ENCODE data around the gene ARFGEF3.

The ARFGEF3 gene

GRCh38 chr6:138230221-138230620 is 68.5 kb downstream of the ARFGEF3 start:
- POLR2A ChIA-PET, result no interaction called here
- no peak for TF ChIP-seq ZNF658 (tag by site-specific recombination; IDR thresholded peaks at IDR 0.05)
- no peak for TF ChIP-seq ZNF830 (tag by site-specific recombination; IDR thresholded peaks at IDR 0.05; ENCODE audit: low read depth)
- no peak for TF ChIP-seq ZBTB20 (tag by site-specific recombination; IDR thresholded peaks at IDR 0.05)
- no peak for TF ChIP-seq ZNF248 (tag by site-specific recombination; IDR thresholded peaks at IDR 0.05)
- TF ChIP-seq ZNF10 (tag by site-specific recombination; IDR thresholded peaks at IDR 0.05), result no peak
- no peak for TF ChIP-seq YY2 (tag by site-specific recombination; IDR thresholded peaks at IDR 0.05)
- TF ChIP-seq ZNF391 (tag by site-specific recombination; IDR thresholded peaks at IDR 0.05; ENCODE audit: borderline replicate concordance, low read depth), result no peak
- TF ChIP-seq ZNF596 (tag by site-specific recombination; IDR thresholded peaks at IDR 0.05), result no peak
- no peak for TF ChIP-seq IKZF3 (tag by site-specific recombination; IDR thresholded peaks at IDR 0.05)
- H3K4me1 ChIP-seq (ENCODE audit: control insufficient read depth, insufficient read depth, low read length), result peaks cover 15% of the 10 kb centered on the region

DNA sequence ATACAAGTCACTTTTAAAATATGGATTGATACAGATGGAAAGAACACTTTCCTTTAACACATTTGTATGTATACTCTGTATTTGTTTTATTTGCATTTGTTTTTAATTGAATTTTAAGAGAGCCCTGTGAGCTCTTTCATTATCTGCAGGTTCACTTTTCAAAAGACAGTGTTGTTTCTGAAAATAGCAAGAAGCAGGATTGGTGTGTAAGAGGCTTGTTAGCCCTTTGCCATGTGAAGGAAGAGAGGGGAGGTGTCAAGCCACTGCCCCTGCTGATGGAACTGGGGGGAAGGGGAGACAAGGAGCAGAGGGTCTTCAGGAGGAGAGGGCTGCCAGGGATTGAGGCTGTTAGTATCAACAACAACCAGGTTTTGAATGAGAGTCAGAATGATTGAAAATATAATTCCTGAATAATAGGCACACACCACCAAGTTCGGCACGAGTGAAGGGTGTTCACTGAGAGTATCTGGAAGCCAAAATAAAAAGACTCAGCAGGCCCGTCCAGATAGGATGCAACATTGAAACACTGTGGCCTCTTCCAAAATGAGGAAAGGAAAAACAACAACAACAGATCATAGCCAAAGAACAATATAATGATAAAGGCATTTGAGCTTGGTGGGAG is 69.1 kb downstream of the ARFGEF3 start:
- Histone ChIP-seq H3K9me3 (ENCODE audit: control insufficient read depth, insufficient read depth, low read depth, low read length) (no peaks in the 10 kb centered on the region), H3K27ac (ENCODE audit: extremely low read depth, low read depth, low read length) (no peak overlapping the region), H3K36me3 (ENCODE audit: control insufficient read depth in 2 of 2, insufficient read depth in 1 of 2, low read length in 2 of 2) (no peaks in the 10 kb centered on the region), H3K4me1 (ENCODE audit: control insufficient read depth, insufficient read depth, low read length) (peaks cover 15% of the 10 kb centered on the region), H3K4me3 (ENCODE audit: low read depth, low read length) (no peak overlapping the region)
- ChIA-PET POLR2A (no interaction called here), CTCF (interaction anchor here (1.6 kb wide), 1 partner anchor 19 kb away, joined by 6 read pairs; no protein-coding TSS in a partner anchor)
- TF ChIP-seq YY1 (tag by site-specific recombination; IDR thresholded peaks at IDR 0.05) (no peak), ZBTB10 (tag by site-specific recombination; IDR thresholded peaks at IDR 0.05) (no peak), HOXA7 (CRISPR knock-in tag; IDR thresholded peaks at IDR 0.05; ENCODE audit: borderline replicate concordance) (no peak), ZNF2 (tag by site-specific recombination; IDR thresholded peaks at IDR 0.05) (no peak), ZNF707 (tag by site-specific recombination; IDR thresholded peaks at IDR 0.05) (no peak), ZNF394 (tag by site-specific recombination; IDR thresholded peaks at IDR 0.05; ENCODE audit: borderline replicate concordance) (no peak), ZNF341 (tag by site-specific recombination; IDR thresholded peaks at IDR 0.05; ENCODE audit: low read depth) (no peak), GLI4 (tag by site-specific recombination; IDR thresholded peaks at IDR 0.05) (no peak), ZNF529 (tag by site-specific recombination; IDR thresholded peaks at IDR 0.05; ENCODE audit: insufficient replicate concordance) (no peak), ZNF23 (tag by site-specific recombination; IDR thresholded peaks at IDR 0.05; ENCODE audit: borderline replicate concordance) (no peak), ZNF391 (tag by site-specific recombination; IDR thresholded peaks at IDR 0.05; ENCODE audit: borderline replicate concordance, low read depth) (no peak), ZNF239 (tag by site-specific recombination; IDR thresholded peaks at IDR 0.05) (no peak), GFI1B (tag by site-specific recombination; IDR thresholded peaks at IDR 0.05) (no peak), PRDM4 (tag by site-specific recombination; IDR thresholded peaks at IDR 0.05) (no peak), WT1 (tag by site-specific recombination; IDR thresholded peaks at IDR 0.05) (no peak), ZNF571 (tag by site-specific recombination; IDR thresholded peaks at IDR 0.05) (no peak), ZNF561 (tag by site-specific recombination; IDR thresholded peaks at IDR 0.05; ENCODE audit: borderline replicate concordance) (no peak)
- TF ChIP-seq, protein P1, sequence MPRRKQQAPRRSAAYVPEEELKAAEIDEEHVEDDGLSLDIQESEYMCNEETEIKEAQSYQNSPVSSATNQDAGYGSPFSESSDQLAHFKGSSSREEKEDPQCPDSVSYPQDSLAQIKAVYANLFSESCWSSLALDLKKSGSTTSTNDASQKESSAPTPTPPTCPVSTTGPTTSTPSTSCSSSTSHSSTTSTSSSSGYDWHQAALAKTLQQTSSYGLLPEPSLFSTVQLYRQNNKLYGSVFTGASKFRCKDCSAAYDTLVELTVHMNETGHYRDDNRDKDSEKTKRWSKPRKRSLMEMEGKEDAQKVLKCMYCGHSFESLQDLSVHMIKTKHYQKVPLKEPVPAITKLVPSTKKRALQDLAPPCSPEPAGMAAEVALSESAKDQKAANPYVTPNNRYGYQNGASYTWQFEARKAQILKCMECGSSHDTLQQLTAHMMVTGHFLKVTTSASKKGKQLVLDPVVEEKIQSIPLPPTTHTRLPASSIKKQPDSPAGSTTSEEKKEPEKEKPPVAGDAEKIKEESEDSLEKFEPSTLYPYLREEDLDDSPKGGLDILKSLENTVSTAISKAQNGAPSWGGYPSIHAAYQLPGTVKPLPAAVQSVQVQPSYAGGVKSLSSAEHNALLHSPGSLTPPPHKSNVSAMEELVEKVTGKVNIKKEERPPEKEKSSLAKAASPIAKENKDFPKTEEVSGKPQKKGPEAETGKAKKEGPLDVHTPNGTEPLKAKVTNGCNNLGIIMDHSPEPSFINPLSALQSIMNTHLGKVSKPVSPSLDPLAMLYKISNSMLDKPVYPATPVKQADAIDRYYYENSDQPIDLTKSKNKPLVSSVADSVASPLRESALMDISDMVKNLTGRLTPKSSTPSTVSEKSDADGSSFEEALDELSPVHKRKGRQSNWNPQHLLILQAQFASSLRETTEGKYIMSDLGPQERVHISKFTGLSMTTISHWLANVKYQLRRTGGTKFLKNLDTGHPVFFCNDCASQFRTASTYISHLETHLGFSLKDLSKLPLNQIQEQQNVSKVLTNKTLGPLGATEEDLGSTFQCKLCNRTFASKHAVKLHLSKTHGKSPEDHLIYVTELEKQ (tag by site-specific recombination; IDR thresholded peaks at IDR 0.05; ENCODE audit: borderline replicate concordance), result no peak

More at GRCh38 chr6:138230221-138230620, 68.5 kb downstream of the ARFGEF3 start:
- CTCF ChIA-PET, result interaction anchor here (0.6 to 1.6 kb wide), 2 partner anchors 18 to 118 kb away, joined by 3 to 6 read pairs; no protein-coding TSS in a partner anchor
- Histone ChIP-seq H3K4me3 (ENCODE audit: low read depth, low read length) (no peak overlapping the region), H3K27ac (ENCODE audit: extremely low read depth, low read depth, low read length) (no peak overlapping the region), H3K36me3 (ENCODE audit: control insufficient read depth in 2 of 2, insufficient read depth in 1 of 2, low read length in 2 of 2) (no peaks in the 10 kb centered on the region), H3K9me3 (ENCODE audit: control insufficient read depth, insufficient read depth, low read depth, low read length) (no peaks in the 10 kb centered on the region)
